ENCODE data around the gene ARFGAP1.

Gene ARFGAP1

GRCh38 chr20:63254606-63255384, 17.8 kb upstream of the ARFGAP1 start:
- ATAC-seq = no peak
- TF ChIP-seq ZNF8 (CRISPR knock-in tag; IDR thresholded peaks at IDR 0.05) (no peak), ZC3H10 (CRISPR knock-in tag; IDR thresholded peaks at IDR 0.05) (no peak), PATZ1 (CRISPR knock-in tag; IDR thresholded peaks at IDR 0.05; ENCODE audit: borderline replicate concordance) (no peak), CREB5 (CRISPR knock-in tag; IDR thresholded peaks at IDR 0.05; ENCODE audit: low read depth) (no peak), ISL1 (CRISPR knock-in tag; IDR thresholded peaks at IDR 0.05) (no peak), ESRRG (CRISPR knock-in tag; IDR thresholded peaks at IDR 0.05) (no peak)

GRCh38 chr20:63255931-63256704, 16.5 kb upstream of the ARFGAP1 start:
- ATAC-seq = no peak
- TF ChIP-seq PPARA (CRISPR knock-in tag; IDR thresholded peaks at IDR 0.05; ENCODE audit: borderline replicate concordance) (no peak), ESRRG (CRISPR knock-in tag; IDR thresholded peaks at IDR 0.05) (no peak), PATZ1 (CRISPR knock-in tag; IDR thresholded peaks at IDR 0.05; ENCODE audit: borderline replicate concordance) (no peak), BACH2 (CRISPR knock-in tag; IDR thresholded peaks at IDR 0.05; ENCODE audit: borderline replicate concordance) (no peak)

GRCh38 chr20:63256954-63257353, 15.7 kb upstream of the ARFGAP1 start:
- ATAC-seq = no peak
- TF ChIP-seq ZFP30 (CRISPR knock-in tag; IDR thresholded peaks at IDR 0.05) (no peak), CREB5 (CRISPR knock-in tag; IDR thresholded peaks at IDR 0.05; ENCODE audit: low read depth) (no peak), ZNF565 (CRISPR knock-in tag; conservative IDR thresholded peaks at IDR 0.05; ENCODE audit: low read depth) (no peak), RARB (CRISPR knock-in tag; IDR thresholded peaks at IDR 0.05) (no peak), PPARA (CRISPR knock-in tag; IDR thresholded peaks at IDR 0.05; ENCODE audit: borderline replicate concordance) (no peak), TOX (CRISPR knock-in tag; IDR thresholded peaks at IDR 0.05; ENCODE audit: borderline replicate concordance) (no peak), OSR1 (CRISPR knock-in tag; IDR thresholded peaks at IDR 0.05) (no peak), CSDC2 (CRISPR knock-in tag; IDR thresholded peaks at IDR 0.05) (no peak), SNAI2 (CRISPR knock-in tag; IDR thresholded peaks at IDR 0.05) (no peak), ZFP3 (CRISPR knock-in tag; IDR thresholded peaks at IDR 0.05) (no peak), PATZ1 (CRISPR knock-in tag; IDR thresholded peaks at IDR 0.05; ENCODE audit: borderline replicate concordance) (no peak)

GRCh38 chr20:63257629-63258028, 15.0 kb upstream of the ARFGAP1 start:
- no peak for ATAC-seq
- TF ChIP-seq ZNF70 (CRISPR knock-in tag; IDR thresholded peaks at IDR 0.05) (no peak), TCF4 (CRISPR knock-in tag; IDR thresholded peaks at IDR 0.05; ENCODE audit: borderline replicate concordance) (no peak), SNAI2 (CRISPR knock-in tag; IDR thresholded peaks at IDR 0.05) (no peak), ESRRG (CRISPR knock-in tag; IDR thresholded peaks at IDR 0.05) (no peak), ISL1 (CRISPR knock-in tag; IDR thresholded peaks at IDR 0.05) (no peak), CSRNP3 (CRISPR knock-in tag; IDR thresholded peaks at IDR 0.05) (no peak), OSR1 (CRISPR knock-in tag; IDR thresholded peaks at IDR 0.05) (no peak), TSHZ2 (CRISPR knock-in tag; IDR thresholded peaks at IDR 0.05) (no peak)
